Measurements from ENCODE around the gene DLX2. TPM values are rescaled to one million over a fixed set of nuclear protein-coding genes. Genes with fewer than 3 reads are reported as not detected.
A peak's percentile ranks its signal among the peaks of the same experiment; 100 is the strongest.

DLX2 gene
- total and polyA plus RNA-seq, 2 of the 13 experiments (the other 11 are each of a cell fraction or from before 2014, with no cell fraction given) = 0.07 to 0.15 TPM

DNA sequence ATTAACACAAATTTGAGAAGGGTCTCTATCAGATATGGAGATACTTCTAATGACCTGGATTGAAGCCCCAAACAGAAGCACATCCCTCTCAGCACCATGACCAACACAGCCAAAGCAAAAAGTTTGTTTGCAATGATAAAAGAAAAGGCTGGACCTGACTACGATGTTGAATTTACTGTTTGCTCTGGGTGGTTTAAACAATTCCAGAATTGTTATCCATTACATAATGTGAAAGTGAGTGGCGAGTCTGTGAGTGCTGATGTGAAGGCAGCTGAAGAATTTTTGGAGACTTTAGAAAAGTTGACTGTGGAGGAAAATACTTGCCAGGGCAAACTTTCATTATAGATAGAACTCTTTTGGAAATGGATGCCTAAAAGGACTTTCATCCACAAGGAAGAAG is 17.4 kb upstream of the DLX2 start:
- ATAC-seq = no peak
- CTCF ChIA-PET (ENCODE audit: low intra/inter-chr PET ratio, low total read pairs) = no interaction called here
- in situ Hi-C loops (cut with HindIII; ENCODE audit: extremely low pct_ligation_motif_present, low pct_unique_long_range_greater_than_20kb) (no loop called here), intact Hi-C loops (cut with micrococcal nuclease; ENCODE audit: unreplicated experiment) (no loop called here)
- no peak for FAIRE-seq
- Histone ChIP-seq H3K27me3 (ENCODE audit: control insufficient read depth in 1 of 2, insufficient read depth in 2 of 2, low read length in 2 of 2) (no peaks in the 10 kb centered on the region), H3K4me2 (ENCODE audit: low read depth, low read length) (0 out of 2 replicates have a peak overlapping the region, but pooled peaks have one; percentile 32), H3K9ac (ENCODE audit: insufficient read depth, low read depth, low read length) (no peak overlapping the region), H4K20me1 (ENCODE audit: insufficient read depth, low read length) (no peaks in the 10 kb centered on the region), H2AFZ (ENCODE audit: low read length) (no peak overlapping the region), H3K4me1 (ENCODE audit: insufficient read depth, low read length) (peaks cover 38% of the 10 kb centered on the region), H3K36me3 (replicated peaks in 1 of 2; ENCODE audit: control insufficient read depth in 1 of 2, insufficient read depth in 2 of 2, low read length in 2 of 2) (no peaks in the 10 kb centered on the region), H3K9me3 (ENCODE audit: low read length) (no peaks in the 10 kb centered on the region), H3K27ac (ENCODE audit: extremely low read length, insufficient read depth, low read length) (no peak overlapping the region), H3K4me3 (replicated peaks in 1 of 3; ENCODE audit: insufficient read depth in 1 of 3, low read depth in 2 of 3, low read length in 3 of 3) (no peak overlapping the region), H3K79me2 (ENCODE audit: insufficient read depth, low read length) (no peaks in the 10 kb centered on the region)
- no TSS peak for BruUV-seq (replicated peaks)
- POLR2A ChIA-PET = interaction anchor here (1.6 kb wide), 1 partner anchor 17 kb away, joined by 5 read pairs; the partner anchor contains the start of gene DLX2
- DNase-seq (ENCODE audit: low spot score) = peak; percentile 60
- 0% methylated on average over 2 of the region's 2 CpGs for WGBS (ENCODE audit: low lambda C conversion rate)
- no peak for TF ChIP-seq EHMT2 (IDR thresholded peaks at IDR 0.05; ENCODE audit: borderline replicate concordance, low read depth, low read length)
- TF ChIP-seq, protein P1, sequence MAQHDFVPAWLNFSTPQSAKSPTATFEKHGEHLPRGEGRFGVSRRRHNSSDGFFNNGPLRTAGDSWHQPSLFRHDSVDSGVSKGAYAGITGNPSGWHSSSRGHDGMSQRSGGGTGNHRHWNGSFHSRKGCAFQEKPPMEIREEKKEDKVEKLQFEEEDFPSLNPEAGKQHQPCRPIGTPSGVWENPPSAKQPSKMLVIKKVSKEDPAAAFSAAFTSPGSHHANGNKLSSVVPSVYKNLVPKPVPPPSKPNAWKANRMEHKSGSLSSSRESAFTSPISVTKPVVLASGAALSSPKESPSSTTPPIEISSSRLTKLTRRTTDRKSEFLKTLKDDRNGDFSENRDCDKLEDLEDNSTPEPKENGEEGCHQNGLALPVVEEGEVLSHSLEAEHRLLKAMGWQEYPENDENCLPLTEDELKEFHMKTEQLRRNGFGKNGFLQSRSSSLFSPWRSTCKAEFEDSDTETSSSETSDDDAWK (CRISPR knock-in tag; IDR thresholded peaks at IDR 0.05) = no peak
- peak; percentile 55; the same call in 1 of the 2 replicates for TF ChIP-seq HMG20A (CRISPR knock-in tag; IDR thresholded peaks at IDR 0.05; ENCODE audit: borderline replicate concordance)
- TF ChIP-seq ZNF501 (CRISPR knock-in tag; IDR thresholded peaks at IDR 0.05) = no peak
- TF ChIP-seq POLR2AphosphoS2 (IDR thresholded peaks at IDR 0.05; ENCODE audit: low read depth, low read length) = no peak
- TF ChIP-seq SAP130 (CRISPR knock-in tag; IDR thresholded peaks at IDR 0.05; ENCODE audit: low read depth) = peak; percentile 37; the same call in 1 of the 2 replicates
- TF ChIP-seq, protein P2, sequence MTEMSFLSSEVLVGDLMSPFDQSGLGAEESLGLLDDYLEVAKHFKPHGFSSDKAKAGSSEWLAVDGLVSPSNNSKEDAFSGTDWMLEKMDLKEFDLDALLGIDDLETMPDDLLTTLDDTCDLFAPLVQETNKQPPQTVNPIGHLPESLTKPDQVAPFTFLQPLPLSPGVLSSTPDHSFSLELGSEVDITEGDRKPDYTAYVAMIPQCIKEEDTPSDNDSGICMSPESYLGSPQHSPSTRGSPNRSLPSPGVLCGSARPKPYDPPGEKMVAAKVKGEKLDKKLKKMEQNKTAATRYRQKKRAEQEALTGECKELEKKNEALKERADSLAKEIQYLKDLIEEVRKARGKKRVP (CRISPR knock-in tag; IDR thresholded peaks at IDR 0.05) = 0 out of 4 replicates have a peak, but pooled peaks of 1 of the 2 experiments have one; percentile 41
- TF ChIP-seq PAX8 (CRISPR knock-in tag; IDR thresholded peaks at IDR 0.05; ENCODE audit: borderline replicate concordance) = no peak
- TF ChIP-seq ZNF530 (CRISPR knock-in tag; IDR thresholded peaks at IDR 0.05; ENCODE audit: low read depth) = no peak
- TF ChIP-seq LCORL (IDR thresholded peaks at IDR 0.05) = 0 out of 2 replicates have a peak, but pooled peaks have one; percentile 38
- TF ChIP-seq LCORL (CRISPR knock-in tag; IDR thresholded peaks at IDR 0.05) = no peak
- no peak for TF ChIP-seq ATF1 (CRISPR knock-in tag; IDR thresholded peaks at IDR 0.05)
- TF ChIP-seq ZNF629 (CRISPR knock-in tag; conservative IDR thresholded peaks at IDR 0.05) = no peak
- no peak for TF ChIP-seq PTBP1 (IDR thresholded peaks at IDR 0.05; ENCODE audit: low read depth, low read length, poor library complexity, severe bottlenecking)
- TF ChIP-seq, protein P3, sequence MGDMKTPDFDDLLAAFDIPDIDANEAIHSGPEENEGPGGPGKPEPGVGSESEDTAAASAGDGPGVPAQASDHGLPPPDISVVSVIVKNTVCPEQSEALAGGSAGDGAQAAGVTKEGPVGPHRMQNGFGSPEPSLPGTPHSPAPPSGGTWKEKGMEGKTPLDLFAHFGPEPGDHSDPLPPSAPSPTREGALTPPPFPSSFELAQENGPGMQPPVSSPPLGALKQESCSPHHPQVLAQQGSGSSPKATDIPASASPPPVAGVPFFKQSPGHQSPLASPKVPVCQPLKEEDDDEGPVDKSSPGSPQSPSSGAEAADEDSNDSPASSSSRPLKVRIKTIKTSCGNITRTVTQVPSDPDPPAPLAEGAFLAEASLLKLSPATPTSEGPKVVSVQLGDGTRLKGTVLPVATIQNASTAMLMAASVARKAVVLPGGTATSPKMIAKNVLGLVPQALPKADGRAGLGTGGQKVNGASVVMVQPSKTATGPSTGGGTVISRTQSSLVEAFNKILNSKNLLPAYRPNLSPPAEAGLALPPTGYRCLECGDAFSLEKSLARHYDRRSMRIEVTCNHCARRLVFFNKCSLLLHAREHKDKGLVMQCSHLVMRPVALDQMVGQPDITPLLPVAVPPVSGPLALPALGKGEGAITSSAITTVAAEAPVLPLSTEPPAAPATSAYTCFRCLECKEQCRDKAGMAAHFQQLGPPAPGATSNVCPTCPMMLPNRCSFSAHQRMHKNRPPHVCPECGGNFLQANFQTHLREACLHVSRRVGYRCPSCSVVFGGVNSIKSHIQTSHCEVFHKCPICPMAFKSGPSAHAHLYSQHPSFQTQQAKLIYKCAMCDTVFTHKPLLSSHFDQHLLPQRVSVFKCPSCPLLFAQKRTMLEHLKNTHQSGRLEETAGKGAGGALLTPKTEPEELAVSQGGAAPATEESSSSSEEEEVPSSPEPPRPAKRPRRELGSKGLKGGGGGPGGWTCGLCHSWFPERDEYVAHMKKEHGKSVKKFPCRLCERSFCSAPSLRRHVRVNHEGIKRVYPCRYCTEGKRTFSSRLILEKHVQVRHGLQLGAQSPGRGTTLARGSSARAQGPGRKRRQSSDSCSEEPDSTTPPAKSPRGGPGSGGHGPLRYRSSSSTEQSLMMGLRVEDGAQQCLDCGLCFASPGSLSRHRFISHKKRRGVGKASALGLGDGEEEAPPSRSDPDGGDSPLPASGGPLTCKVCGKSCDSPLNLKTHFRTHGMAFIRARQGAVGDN (CRISPR knock-in tag; IDR thresholded peaks at IDR 0.05) = no peak
- TF ChIP-seq RXRB (CRISPR knock-in tag; IDR thresholded peaks at IDR 0.05; ENCODE audit: borderline replicate concordance) = peak; percentile 21; the same call in 1 of the 2 replicates
- TF ChIP-seq, protein P4, sequence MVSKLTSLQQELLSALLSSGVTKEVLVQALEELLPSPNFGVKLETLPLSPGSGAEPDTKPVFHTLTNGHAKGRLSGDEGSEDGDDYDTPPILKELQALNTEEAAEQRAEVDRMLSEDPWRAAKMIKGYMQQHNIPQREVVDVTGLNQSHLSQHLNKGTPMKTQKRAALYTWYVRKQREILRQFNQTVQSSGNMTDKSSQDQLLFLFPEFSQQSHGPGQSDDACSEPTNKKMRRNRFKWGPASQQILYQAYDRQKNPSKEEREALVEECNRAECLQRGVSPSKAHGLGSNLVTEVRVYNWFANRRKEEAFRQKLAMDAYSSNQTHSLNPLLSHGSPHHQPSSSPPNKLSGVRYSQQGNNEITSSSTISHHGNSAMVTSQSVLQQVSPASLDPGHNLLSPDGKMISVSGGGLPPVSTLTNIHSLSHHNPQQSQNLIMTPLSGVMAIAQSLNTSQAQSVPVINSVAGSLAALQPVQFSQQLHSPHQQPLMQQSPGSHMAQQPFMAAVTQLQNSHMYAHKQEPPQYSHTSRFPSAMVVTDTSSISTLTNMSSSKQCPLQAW (CRISPR knock-in tag; IDR thresholded peaks at IDR 0.05) = no peak
- TF ChIP-seq SOX6 (IDR thresholded peaks at IDR 0.05) = no peak
- peak; percentile 76 for TF ChIP-seq SOX6 (CRISPR knock-in tag; IDR thresholded peaks at IDR 0.05)
